HCT116 (cell line): ENCODE measurements around the gene COBL. TPM values are rescaled to one million over a fixed set of nuclear protein-coding genes. Genes with fewer than 3 reads are reported as not detected.

Source experiments
- ATAC-seq: fragments of 200-7000 bp; cut with Tn5 transposase; 2 replicates; pipeline ENCODE4 v1.9.1; 2020; ENCODE audit warnings: mild to moderate bottlenecking, moderate library complexity
- BruUV-seq: library from RNA; stranded (reverse); fragments of 400-500 nt; replicated peaks from 2 replicates; lab custom pipeline; 2021; lab: Mats Ljungman, UMichigan
- CTCF ChIA-PET: fragments of 300-600 bp; sonication (Branson Sonifier 250); formaldehyde crosslinking; loops from one replicate; lab custom pipeline; 2021; ENCODE audit warnings: antibody characterized with exemption; lab: Charles Lee
- POLR2A ChIA-PET: fragments of 300-600, 350-600 bp; sonication (Branson Sonifier 250); formaldehyde crosslinking; loops from one replicate; lab custom pipeline; 2021; ENCODE audit warnings: antibody characterized with exemption; lab: Charles Lee
- RAD21 ChIA-PET, 2 experiments: fragments of 300-600 bp; sonication (Branson Sonifier 250); formaldehyde crosslinking; loops; one replicate each; lab custom pipeline; 2023; ENCODE audit warnings: low total read pairs in 2 of 2; ENCODE audit not compliant: uncharacterized antibody in 2 of 2, unreplicated experiment in 2 of 2, low non-redundant PET in 1 of 2; lab: Charles Lee
- DNase-seq: peaks from one replicate; pipeline ENCODE4 v3.0.0-alpha.2; 2010; ENCODE audit warnings: low read depth, low spot score
- H2AFZ ChIP-seq: fragments of 200-600 bp; shearing (Covaris generic), sonication (generic); 2 replicates; pipeline ENCODE4 v1.6.1; 2017; ENCODE audit warnings: low read depth, mixed run types, mixed read lengths, antibody characterized with exemption, low read length; ENCODE audit not compliant: poor library complexity, severe bottlenecking
- H3K27ac ChIP-seq: 2 replicates; pipeline ENCODE4 v1.5.1; 2012; ENCODE audit warnings: low read depth, low read length
- H3K27me3 ChIP-seq: fragments of 200-600 bp; sonication (generic); 2 replicates; pipeline ENCODE4 v1.6.1; 2016; ENCODE audit warnings: mixed run types, low read length, mixed read lengths; ENCODE audit not compliant: insufficient read depth
- H3K36me3 ChIP-seq, 2 experiments: fragments of 200-500 bp in 1 of 2; fragments of 200-600 bp in 1 of 2; sonication (Bioruptor generic) in 1 of 2; sonication (generic) in 1 of 2; 2 replicates each; pipeline versions ENCODE4 v1.5.1 to v1.6.1; 2014 to 2016; ENCODE audit warnings: low read length in 2 of 2, inconsistent platforms in 1 of 2, mixed read lengths in 1 of 2, mixed run types in 1 of 2; ENCODE audit not compliant: insufficient read depth in 2 of 2, control insufficient read depth in 1 of 2
- H3K4me1 ChIP-seq, 2 experiments: fragments of 200-600 bp in 1 of 2; sonication (generic) in 1 of 2; 2 replicates each; pipeline versions ENCODE4 v1.5.1 to v1.6.1; 2012 to 2017; ENCODE audit warnings: low read length in 2 of 2, inconsistent platforms in 1 of 2, mild to moderate bottlenecking in 1 of 2, mixed read lengths in 1 of 2, mixed run types in 1 of 2, moderate library complexity in 1 of 2; ENCODE audit not compliant: insufficient read depth in 2 of 2, control insufficient read depth in 1 of 2
- H3K4me2 ChIP-seq: fragments of 200-600 bp; sonication (generic); 2 replicates; pipeline ENCODE4 v1.6.1; 2017; ENCODE audit warnings: mixed run types, low read length, mixed read lengths
- H3K4me3 ChIP-seq, 2 experiments: fragments of 200-600 bp in 1 of 2; sonication (generic) in 1 of 2; replicated peaks in 1 of 2; 2 replicates each; pipeline ENCODE4 v1.5.1; 2011 to 2016; ENCODE audit warnings: low read length in 2 of 2, control low read depth in 1 of 2, low read depth in 1 of 2, mild to moderate bottlenecking in 1 of 2, mixed read lengths in 1 of 2, mixed run types in 1 of 2
- H3K79me2 ChIP-seq: fragments of 200-600 bp; sonication (generic); 2 replicates; pipeline ENCODE4 v1.6.1; 2017; ENCODE audit warnings: mild to moderate bottlenecking, mixed run types, low read length, moderate library complexity, mixed read lengths; ENCODE audit not compliant: insufficient read depth
- H3K9ac ChIP-seq: fragments of 200-600 bp; sonication (generic); 2 replicates; pipeline ENCODE4 v1.6.1; 2016; ENCODE audit warnings: low read length, mixed read lengths
- H3K9me2 ChIP-seq: fragments of 200-600 bp; sonication (generic), shearing (Covaris generic); 2 replicates; pipeline ENCODE4 v1.6.1; 2017; ENCODE audit warnings: mixed run types, mild to moderate bottlenecking, moderate library complexity; ENCODE audit not compliant: insufficient read depth
- H3K9me3 ChIP-seq, 2 experiments: fragments of 200-500 bp in 1 of 2; fragments of 200-600 bp in 1 of 2; sonication (Bioruptor generic) in 1 of 2; sonication (generic) in 1 of 2; 2 replicates each; pipeline ENCODE4 v1.6.1; 2014 to 2017; ENCODE audit warnings: low read length in 2 of 2, mixed read lengths in 2 of 2, inconsistent platforms in 1 of 2, low read depth in 1 of 2, mild to moderate bottlenecking in 1 of 2, mixed run types in 1 of 2, moderate library complexity in 1 of 2; ENCODE audit not compliant: control insufficient read depth in 1 of 2, insufficient read depth in 1 of 2
- H4K20me1 ChIP-seq: fragments of 200-600 bp; sonication (generic), shearing (Covaris generic); 2 replicates; pipeline ENCODE4 v1.6.1; 2017; ENCODE audit warnings: mixed run types, mild to moderate bottlenecking, moderate library complexity; ENCODE audit not compliant: insufficient read depth
- CEBPB ChIP-seq: IDR thresholded peaks from 2 replicates; pipeline ENCODE4 v1.6.1; 2012; ENCODE audit warnings: low read depth
- POLR2AphosphoS5 ChIP-seq: IDR thresholded peaks from 2 replicates; pipeline ENCODE4 v1.6.1; 2011; ENCODE audit warnings: mild to moderate bottlenecking, low read depth, low read length, moderate library complexity
- REST ChIP-seq: IDR thresholded peaks from 2 replicates; pipeline ENCODE4 v1.6.1; 2012; ENCODE audit warnings: low read depth
- SP1 ChIP-seq: IDR thresholded peaks from 2 replicates; pipeline ENCODE4 v1.6.1; 2012; ENCODE audit warnings: low read depth
- SRF ChIP-seq: IDR thresholded peaks from 2 replicates; pipeline ENCODE4 v1.6.1; 2012; ENCODE audit warnings: low read depth
- TCF7L2 ChIP-seq: IDR thresholded peaks from 2 replicates; pipeline ENCODE4 v1.7.0; 2011; ENCODE audit warnings: borderline replicate concordance, inconsistent platforms; ENCODE audit not compliant: insufficient read depth, insufficient read length; ENCODE audit errors: extremely low read depth
- ZFX ChIP-seq: fragments of 450-650 bp; IDR thresholded peaks from 2 replicates; pipeline ENCODE4 v1.6.1; 2017
- ZNF274 ChIP-seq: fragments of 200-500 bp; sonication (Bioruptor generic); IDR thresholded peaks from 2 replicates; pipeline ENCODE4 v1.6.1; 2014; ENCODE audit warnings: mild to moderate bottlenecking, low read depth, low read length, inconsistent platforms
- intact Hi-C: fragments of 100-400 bp; cut with micrococcal nuclease; formaldehyde crosslinking; loops from 2 replicates; pipeline ENCODE4 v1.10.0; 2022
- total RNA-seq: library from RNA; stranded (reverse); gene quantifications from one replicate; pipeline ENCODE4 v1.2.1, GENCODE V29; 2021; ENCODE audit not compliant: unreplicated experiment
- TF ChIP-seq, protein P1 (sequence below), 3 experiments: fragments of 200-600 bp in 1 of 3; sonication (generic) in 1 of 3; IDR thresholded peaks in 2 of 3; conservative IDR thresholded peaks in 1 of 3; 2 replicates each; pipeline ENCODE4 v1.5.1; 2012 to 2017; ENCODE audit warnings: low read depth in 2 of 3, low read length in 2 of 3, antibody characterized with exemption in 1 of 3, borderline replicate concordance in 1 of 3, control low read depth in 1 of 3, mild to moderate bottlenecking in 1 of 3, mixed read lengths in 1 of 3, mixed run types in 1 of 3, moderate library complexity in 1 of 3; ENCODE audit not compliant: insufficient read depth in 1 of 3
- TF ChIP-seq, protein P2 (sequence below): IDR thresholded peaks from 2 replicates; pipeline ENCODE4 v1.6.1; 2011; ENCODE audit warnings: mild to moderate bottlenecking, low read length, moderate library complexity; ENCODE audit not compliant: insufficient replicate concordance; ENCODE audit errors: extremely low read depth

COBL gene
- total RNA-seq, 1 experiment from 2014 or later, result 19.3 TPM

DNA sequence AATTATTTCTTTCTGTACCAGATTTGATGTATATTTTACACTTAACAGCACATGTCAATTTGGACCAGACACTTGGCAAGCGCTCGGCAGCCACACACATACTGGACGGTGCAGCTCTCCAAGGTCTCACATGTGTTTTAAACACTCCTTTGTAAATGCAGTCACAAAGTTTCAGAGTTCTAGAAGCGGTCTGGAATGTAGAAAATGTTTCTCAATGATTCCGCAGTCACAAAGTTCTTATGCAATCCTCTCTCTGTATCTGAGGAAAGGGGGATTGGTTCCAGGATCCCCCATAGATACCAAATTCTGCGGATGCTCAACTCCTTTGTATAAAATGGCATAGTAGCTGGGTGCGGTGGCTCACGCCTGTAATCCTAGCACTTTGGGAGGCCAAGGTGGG, 280.9 kb downstream of the COBL start:
- Histone ChIP-seq H3K27ac (no peak overlapping the region), H3K4me1 (no peaks in the 10 kb centered on the region), H3K36me3 (no peaks in the 10 kb centered on the region), H2AFZ (no peak overlapping the region), H3K4me2 (no peak overlapping the region), H3K9me3 (no peaks in the 10 kb centered on the region), H3K9ac (no peak overlapping the region), H3K9me2 (no peaks in the 10 kb centered on the region), H4K20me1 (no peaks in the 10 kb centered on the region), H3K27me3 (no peaks in the 10 kb centered on the region), H3K79me2 (no peaks in the 10 kb centered on the region), H3K4me3 (no peak overlapping the region)
- ChIA-PET CTCF (no interaction called here), POLR2A (no interaction called here), RAD21 (no interaction called here)
- DNase-seq, result no peak
- intact Hi-C loops, result no loop called here
- ATAC-seq, result no peak
- BruUV-seq, result no TSS peak
- TF ChIP-seq SP1 (no peak), REST (no peak), POLR2AphosphoS5 (no peak), TCF7L2 (no peak), SRF (no peak), CEBPB (no peak), ZNF274 (no peak), ZFX (no peak)
- TF ChIP-seq, protein P1, sequence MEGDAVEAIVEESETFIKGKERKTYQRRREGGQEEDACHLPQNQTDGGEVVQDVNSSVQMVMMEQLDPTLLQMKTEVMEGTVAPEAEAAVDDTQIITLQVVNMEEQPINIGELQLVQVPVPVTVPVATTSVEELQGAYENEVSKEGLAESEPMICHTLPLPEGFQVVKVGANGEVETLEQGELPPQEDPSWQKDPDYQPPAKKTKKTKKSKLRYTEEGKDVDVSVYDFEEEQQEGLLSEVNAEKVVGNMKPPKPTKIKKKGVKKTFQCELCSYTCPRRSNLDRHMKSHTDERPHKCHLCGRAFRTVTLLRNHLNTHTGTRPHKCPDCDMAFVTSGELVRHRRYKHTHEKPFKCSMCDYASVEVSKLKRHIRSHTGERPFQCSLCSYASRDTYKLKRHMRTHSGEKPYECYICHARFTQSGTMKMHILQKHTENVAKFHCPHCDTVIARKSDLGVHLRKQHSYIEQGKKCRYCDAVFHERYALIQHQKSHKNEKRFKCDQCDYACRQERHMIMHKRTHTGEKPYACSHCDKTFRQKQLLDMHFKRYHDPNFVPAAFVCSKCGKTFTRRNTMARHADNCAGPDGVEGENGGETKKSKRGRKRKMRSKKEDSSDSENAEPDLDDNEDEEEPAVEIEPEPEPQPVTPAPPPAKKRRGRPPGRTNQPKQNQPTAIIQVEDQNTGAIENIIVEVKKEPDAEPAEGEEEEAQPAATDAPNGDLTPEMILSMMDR (IDR thresholded peaks at IDR 0.05 in 2 of 3, conservative IDR thresholded peaks at IDR 0.05 in 1 of 3; ENCODE audit: borderline replicate concordance in 1 of 3, insufficient read depth in 1 of 3, low read depth in 2 of 3, low read length in 2 of 3), result no peak
- TF ChIP-seq, protein P2, sequence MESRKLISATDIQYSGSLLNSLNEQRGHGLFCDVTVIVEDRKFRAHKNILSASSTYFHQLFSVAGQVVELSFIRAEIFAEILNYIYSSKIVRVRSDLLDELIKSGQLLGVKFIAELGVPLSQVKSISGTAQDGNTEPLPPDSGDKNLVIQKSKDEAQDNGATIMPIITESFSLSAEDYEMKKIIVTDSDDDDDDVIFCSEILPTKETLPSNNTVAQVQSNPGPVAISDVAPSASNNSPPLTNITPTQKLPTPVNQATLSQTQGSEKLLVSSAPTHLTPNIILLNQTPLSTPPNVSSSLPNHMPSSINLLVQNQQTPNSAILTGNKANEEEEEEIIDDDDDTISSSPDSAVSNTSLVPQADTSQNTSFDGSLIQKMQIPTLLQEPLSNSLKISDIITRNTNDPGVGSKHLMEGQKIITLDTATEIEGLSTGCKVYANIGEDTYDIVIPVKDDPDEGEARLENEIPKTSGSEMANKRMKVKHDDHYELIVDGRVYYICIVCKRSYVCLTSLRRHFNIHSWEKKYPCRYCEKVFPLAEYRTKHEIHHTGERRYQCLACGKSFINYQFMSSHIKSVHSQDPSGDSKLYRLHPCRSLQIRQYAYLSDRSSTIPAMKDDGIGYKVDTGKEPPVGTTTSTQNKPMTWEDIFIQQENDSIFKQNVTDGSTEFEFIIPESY, result no peak
